ENCODE measurements around the gene NAPA.

The NAPA gene

GRCh38 chr19:47505506-47505905, 9.4 kb downstream of the NAPA start:
- H3K27me3 ChIP-seq (ENCODE audit: insufficient read depth, poor library complexity, severe bottlenecking) = no peaks in the 10 kb centered on the region
- TF ChIP-seq, protein P1, sequence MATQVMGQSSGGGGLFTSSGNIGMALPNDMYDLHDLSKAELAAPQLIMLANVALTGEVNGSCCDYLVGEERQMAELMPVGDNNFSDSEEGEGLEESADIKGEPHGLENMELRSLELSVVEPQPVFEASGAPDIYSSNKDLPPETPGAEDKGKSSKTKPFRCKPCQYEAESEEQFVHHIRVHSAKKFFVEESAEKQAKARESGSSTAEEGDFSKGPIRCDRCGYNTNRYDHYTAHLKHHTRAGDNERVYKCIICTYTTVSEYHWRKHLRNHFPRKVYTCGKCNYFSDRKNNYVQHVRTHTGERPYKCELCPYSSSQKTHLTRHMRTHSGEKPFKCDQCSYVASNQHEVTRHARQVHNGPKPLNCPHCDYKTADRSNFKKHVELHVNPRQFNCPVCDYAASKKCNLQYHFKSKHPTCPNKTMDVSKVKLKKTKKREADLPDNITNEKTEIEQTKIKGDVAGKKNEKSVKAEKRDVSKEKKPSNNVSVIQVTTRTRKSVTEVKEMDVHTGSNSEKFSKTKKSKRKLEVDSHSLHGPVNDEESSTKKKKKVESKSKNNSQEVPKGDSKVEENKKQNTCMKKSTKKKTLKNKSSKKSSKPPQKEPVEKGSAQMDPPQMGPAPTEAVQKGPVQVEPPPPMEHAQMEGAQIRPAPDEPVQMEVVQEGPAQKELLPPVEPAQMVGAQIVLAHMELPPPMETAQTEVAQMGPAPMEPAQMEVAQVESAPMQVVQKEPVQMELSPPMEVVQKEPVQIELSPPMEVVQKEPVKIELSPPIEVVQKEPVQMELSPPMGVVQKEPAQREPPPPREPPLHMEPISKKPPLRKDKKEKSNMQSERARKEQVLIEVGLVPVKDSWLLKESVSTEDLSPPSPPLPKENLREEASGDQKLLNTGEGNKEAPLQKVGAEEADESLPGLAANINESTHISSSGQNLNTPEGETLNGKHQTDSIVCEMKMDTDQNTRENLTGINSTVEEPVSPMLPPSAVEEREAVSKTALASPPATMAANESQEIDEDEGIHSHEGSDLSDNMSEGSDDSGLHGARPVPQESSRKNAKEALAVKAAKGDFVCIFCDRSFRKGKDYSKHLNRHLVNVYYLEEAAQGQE (IDR thresholded peaks at IDR 0.05; ENCODE audit: insufficient replicate concordance, low read depth) = no peak
- TF ChIP-seq, protein P2, sequence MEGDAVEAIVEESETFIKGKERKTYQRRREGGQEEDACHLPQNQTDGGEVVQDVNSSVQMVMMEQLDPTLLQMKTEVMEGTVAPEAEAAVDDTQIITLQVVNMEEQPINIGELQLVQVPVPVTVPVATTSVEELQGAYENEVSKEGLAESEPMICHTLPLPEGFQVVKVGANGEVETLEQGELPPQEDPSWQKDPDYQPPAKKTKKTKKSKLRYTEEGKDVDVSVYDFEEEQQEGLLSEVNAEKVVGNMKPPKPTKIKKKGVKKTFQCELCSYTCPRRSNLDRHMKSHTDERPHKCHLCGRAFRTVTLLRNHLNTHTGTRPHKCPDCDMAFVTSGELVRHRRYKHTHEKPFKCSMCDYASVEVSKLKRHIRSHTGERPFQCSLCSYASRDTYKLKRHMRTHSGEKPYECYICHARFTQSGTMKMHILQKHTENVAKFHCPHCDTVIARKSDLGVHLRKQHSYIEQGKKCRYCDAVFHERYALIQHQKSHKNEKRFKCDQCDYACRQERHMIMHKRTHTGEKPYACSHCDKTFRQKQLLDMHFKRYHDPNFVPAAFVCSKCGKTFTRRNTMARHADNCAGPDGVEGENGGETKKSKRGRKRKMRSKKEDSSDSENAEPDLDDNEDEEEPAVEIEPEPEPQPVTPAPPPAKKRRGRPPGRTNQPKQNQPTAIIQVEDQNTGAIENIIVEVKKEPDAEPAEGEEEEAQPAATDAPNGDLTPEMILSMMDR (IDR thresholded peaks at IDR 0.05; ENCODE audit: insufficient read depth, low read length) = no peak
- no peak for TF ChIP-seq SPI1 (IDR thresholded peaks at IDR 0.05; ENCODE audit: borderline replicate concordance, low read depth)
- DNase-seq (ENCODE audit: low read depth in 1 of 2, low spot score in 1 of 2) = no peak
- no peak overlapping the region for H3K4me3 ChIP-seq (replicated peaks; ENCODE audit: insufficient read depth, low read length)
- no peak overlapping the region for H3K27ac ChIP-seq (replicated peaks)

DNA sequence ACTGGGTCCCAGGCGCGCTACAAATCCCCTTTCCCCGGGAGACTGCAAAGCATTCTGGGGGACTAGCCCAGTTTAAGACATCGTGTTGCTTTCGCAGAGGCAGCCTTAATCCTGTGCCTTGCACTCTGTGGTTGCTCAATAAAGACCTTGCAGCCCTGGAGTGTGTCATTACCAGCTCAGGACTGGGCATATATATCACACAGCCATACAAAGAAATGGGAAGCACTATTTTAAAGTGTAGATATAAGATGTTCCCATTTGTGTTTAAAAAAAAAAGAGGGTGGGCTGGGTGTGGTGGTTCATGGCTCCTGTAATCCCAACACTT, 11.1 kb downstream of the NAPA start:
- no peak overlapping the region for H3K27ac ChIP-seq (replicated peaks)
- H3K4me3 ChIP-seq (replicated peaks; ENCODE audit: insufficient read depth, low read length) = no peak overlapping the region
- TF ChIP-seq POLR2AphosphoS5 (IDR thresholded peaks at IDR 0.05; ENCODE audit: low read depth) = no peak
- no peak for TF ChIP-seq SPI1 (IDR thresholded peaks at IDR 0.05; ENCODE audit: borderline replicate concordance, low read depth)
- TF ChIP-seq GABPA (IDR thresholded peaks at IDR 0.05; ENCODE audit: low read depth) = no peak
- TF ChIP-seq, protein P2 (IDR thresholded peaks at IDR 0.05; ENCODE audit: insufficient read depth, low read length) = no peak
- TF ChIP-seq, protein P1 (IDR thresholded peaks at IDR 0.05; ENCODE audit: insufficient replicate concordance, low read depth) = no peak
- DNase-seq (ENCODE audit: low read depth in 1 of 2, low spot score in 1 of 2) = no peak
- H3K27me3 ChIP-seq (ENCODE audit: insufficient read depth, poor library complexity, severe bottlenecking) = no peaks in the 10 kb centered on the region

GRCh38 chr19:47503130-47503825, 11.6 kb downstream of the NAPA start:
- Histone ChIP-seq H3K27me3 (ENCODE audit: insufficient read depth, poor library complexity, severe bottlenecking) (no peaks in the 10 kb centered on the region), H3K4me3 (replicated peaks; ENCODE audit: insufficient read depth, low read length) (no peak overlapping the region), H3K27ac (replicated peaks) (no peak overlapping the region)
- no peak for TF ChIP-seq SPI1 (IDR thresholded peaks at IDR 0.05; ENCODE audit: borderline replicate concordance, low read depth)
- TF ChIP-seq, protein P2 (IDR thresholded peaks at IDR 0.05; ENCODE audit: insufficient read depth, low read length) = no peak
- TF ChIP-seq GABPA (IDR thresholded peaks at IDR 0.05; ENCODE audit: low read depth) = no peak
- no peak for TF ChIP-seq POLR2AphosphoS5 (IDR thresholded peaks at IDR 0.05; ENCODE audit: low read depth)
- TF ChIP-seq, protein P1 (IDR thresholded peaks at IDR 0.05; ENCODE audit: insufficient replicate concordance, low read depth) = no peak
- no peak for DNase-seq (ENCODE audit: low read depth in 1 of 2, low spot score in 1 of 2)
